Subcutaneous adipose tissue (tissue), 4 donors: ENCODE data around the gene AATF. TPM values are rescaled to one million over a fixed set of nuclear protein-coding genes. Genes with fewer than 3 reads are reported as not detected.

Source experiments
- CTCF ChIP-seq: fragments of 450-650 bp; IDR thresholded peaks from one replicate; pipeline ENCODE4 v1.5.1; 2016; ENCODE audit warnings: low read depth, mild to moderate bottlenecking, control low read depth, antibody characterized with exemption, moderate library complexity
- total RNA-seq, 4 donors: library from RNA; depleted of rRNA; stranded (reverse); fragments of >200 nt; gene quantifications; one replicate each; pipeline ENCODE4 v1.1.0, GENCODE V29; 2016

The AATF gene
- total RNA-seq, 4 donors from 2014 or later, result 25.3 to 38.3 (median 29.1) TPM

DNA sequence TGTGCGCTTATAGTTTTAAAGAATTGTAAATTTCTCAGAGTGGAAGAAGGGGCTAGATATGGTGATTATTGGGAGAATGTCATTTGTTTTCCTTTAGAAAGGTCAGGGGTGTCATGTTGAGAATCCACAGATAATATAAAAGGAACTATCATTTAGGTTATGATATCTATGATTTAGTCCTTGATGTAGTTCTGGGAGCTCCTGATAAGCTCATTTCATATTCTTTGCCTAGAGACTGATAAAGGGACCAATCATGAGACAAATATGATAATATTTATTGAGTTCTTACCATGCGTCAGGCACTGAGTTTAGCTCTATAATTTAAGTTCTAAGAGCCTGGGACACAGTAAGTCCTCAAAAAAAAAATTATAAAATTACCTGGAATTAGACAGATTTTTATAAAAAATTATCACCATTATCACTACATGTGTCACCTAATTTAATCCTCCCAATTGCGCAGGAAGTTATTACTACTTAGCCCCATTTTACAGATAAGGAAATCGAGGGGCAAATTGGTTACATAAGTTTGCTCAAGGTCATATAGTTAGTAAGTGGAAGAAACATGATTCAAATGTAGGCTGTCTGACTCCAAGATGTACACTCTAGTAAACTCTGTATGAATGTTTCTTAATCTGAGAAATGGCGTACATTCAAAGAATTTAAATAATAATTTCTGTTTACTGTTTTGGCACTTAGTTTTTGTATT, 2.5 kb downstream of the AATF start:
- TF ChIP-seq CTCF, result no peak

DNA sequence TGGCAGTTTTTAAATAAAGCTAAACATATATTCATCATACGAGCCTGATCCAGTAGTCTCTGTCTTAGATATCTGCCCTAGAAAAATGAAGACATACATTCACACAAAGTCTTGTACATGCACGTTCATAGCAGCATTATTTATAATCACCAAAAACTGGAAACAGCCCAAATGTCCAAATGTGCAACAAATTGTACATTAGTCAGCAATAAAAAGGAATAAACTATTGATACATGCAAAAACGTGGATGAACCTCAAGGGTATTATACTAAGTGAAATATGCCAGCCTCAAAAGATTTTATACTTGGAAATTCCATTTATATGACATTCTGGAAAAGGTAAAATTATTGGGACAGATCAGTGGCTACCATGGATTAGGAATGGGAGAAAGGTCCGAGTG, 22.8 kb downstream of the AATF start:
- no peak for TF ChIP-seq CTCF

GRCh38 chr17:36972186-36972700, 23.5 kb downstream of the AATF start:
- no peak for TF ChIP-seq CTCF

GRCh38 chr17:36972905-36973304, 24.2 kb downstream of the AATF start:
- no peak for TF ChIP-seq CTCF

DNA sequence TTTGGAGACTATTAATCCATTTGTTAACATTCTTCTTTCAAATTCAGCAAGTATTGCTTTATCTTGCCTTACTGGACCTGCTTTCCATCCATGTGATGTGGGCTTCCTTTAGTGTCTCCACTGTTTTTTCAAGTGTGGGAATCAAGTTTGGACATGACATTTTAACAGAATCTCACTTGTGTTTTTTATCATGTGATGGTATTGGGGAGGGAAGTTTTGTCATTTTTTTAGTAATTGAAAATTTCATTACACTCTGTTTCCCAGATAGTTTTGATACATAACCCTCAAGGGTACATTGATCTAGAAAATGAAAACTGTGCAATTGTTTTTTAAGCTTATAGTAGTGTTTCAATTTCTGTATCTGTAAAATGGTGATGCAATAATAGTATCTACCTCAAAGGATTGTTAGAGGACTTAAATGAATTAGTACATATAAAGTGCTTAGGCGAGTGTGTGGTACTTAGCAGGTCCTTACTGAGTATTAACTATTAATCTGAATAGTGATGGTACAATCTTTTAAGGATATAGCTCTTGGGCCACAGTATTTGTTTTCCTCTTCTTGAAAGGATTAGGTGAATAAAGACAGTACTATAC, 27.3 kb downstream of the AATF start:
- no peak for TF ChIP-seq CTCF

- no peak for TF ChIP-seq CTCF
These were observed 28.3 kb downstream of the AATF start for GRCh38 chr17:36977066-36977465.

DNA sequence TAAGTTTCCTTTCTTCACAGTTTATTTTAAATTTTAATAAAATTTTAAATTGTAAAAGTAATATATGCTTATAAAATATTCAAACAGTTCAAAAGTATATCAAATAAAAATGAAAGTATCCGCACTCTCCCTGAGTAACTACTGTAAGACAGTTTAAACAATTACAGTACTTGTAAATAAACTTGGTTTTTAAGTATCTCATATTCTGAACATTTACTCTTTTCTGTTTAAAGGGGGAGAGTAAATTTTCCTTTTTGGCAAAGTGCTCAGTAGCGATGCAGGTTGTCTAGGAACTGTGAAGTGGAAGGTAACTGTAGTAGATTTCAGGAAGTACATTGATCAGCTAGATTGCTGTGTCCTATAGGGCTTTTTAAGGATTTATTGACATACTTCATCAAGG, 28.8 kb downstream of the AATF start:
- TF ChIP-seq CTCF, result no peak
